ENCODE results near the gene CACNG8.

Gene CACNG8

GRCh38 chr19:53944933-53945332 lies 17.8 kb upstream of the CACNG8 start:
- TF ChIP-seq CSDC2 (CRISPR knock-in tag; IDR thresholded peaks at IDR 0.05) (no peak), POU6F1 (CRISPR knock-in tag; IDR thresholded peaks at IDR 0.05; ENCODE audit: borderline replicate concordance, low read depth) (no peak), ZNF8 (CRISPR knock-in tag; IDR thresholded peaks at IDR 0.05) (no peak), TSHZ2 (CRISPR knock-in tag; IDR thresholded peaks at IDR 0.05) (no peak), ARNTL (CRISPR knock-in tag; IDR thresholded peaks at IDR 0.05; ENCODE audit: borderline replicate concordance, low read depth) (no peak), CSRNP3 (CRISPR knock-in tag; IDR thresholded peaks at IDR 0.05) (no peak), ISL1 (CRISPR knock-in tag; IDR thresholded peaks at IDR 0.05) (no peak), ZNF565 (CRISPR knock-in tag; conservative IDR thresholded peaks at IDR 0.05; ENCODE audit: low read depth) (no peak), TCF4 (CRISPR knock-in tag; IDR thresholded peaks at IDR 0.05; ENCODE audit: borderline replicate concordance) (no peak), RARB (CRISPR knock-in tag; IDR thresholded peaks at IDR 0.05) (no peak), ZC3H10 (CRISPR knock-in tag; IDR thresholded peaks at IDR 0.05) (no peak), ZFP30 (CRISPR knock-in tag; IDR thresholded peaks at IDR 0.05) (no peak)
- no peak; the same call in 2 of the 3 replicates for ATAC-seq

- TF ChIP-seq TCF4 (CRISPR knock-in tag; IDR thresholded peaks at IDR 0.05; ENCODE audit: borderline replicate concordance) (peak; percentile 51), ESRRG (CRISPR knock-in tag; IDR thresholded peaks at IDR 0.05) (no peak)
- ATAC-seq: peak; percentile 98
Measured at GRCh38 chr19:53945441-53945840, 17.3 kb upstream of the CACNG8 start.

GRCh38 chr19:53945998-53946397 lies 16.7 kb upstream of the CACNG8 start:
- TF ChIP-seq ZFP30 (CRISPR knock-in tag; IDR thresholded peaks at IDR 0.05): no peak
- no peak for TF ChIP-seq CSRNP3 (CRISPR knock-in tag; IDR thresholded peaks at IDR 0.05)
- TF ChIP-seq TSHZ2 (CRISPR knock-in tag; IDR thresholded peaks at IDR 0.05): no peak
- no peak for TF ChIP-seq ISL1 (CRISPR knock-in tag; IDR thresholded peaks at IDR 0.05)
- TF ChIP-seq TOX (CRISPR knock-in tag; IDR thresholded peaks at IDR 0.05; ENCODE audit: borderline replicate concordance): no peak
- TF ChIP-seq ARNTL (CRISPR knock-in tag; IDR thresholded peaks at IDR 0.05; ENCODE audit: borderline replicate concordance, low read depth): no peak
- no peak for TF ChIP-seq POU6F1 (CRISPR knock-in tag; IDR thresholded peaks at IDR 0.05; ENCODE audit: borderline replicate concordance, low read depth)
- no peak for TF ChIP-seq ZFP3 (CRISPR knock-in tag; IDR thresholded peaks at IDR 0.05)
- TF ChIP-seq PPARA (CRISPR knock-in tag; IDR thresholded peaks at IDR 0.05; ENCODE audit: borderline replicate concordance): no peak
- TF ChIP-seq CSDC2 (CRISPR knock-in tag; IDR thresholded peaks at IDR 0.05): no peak
- TF ChIP-seq ZNF70 (CRISPR knock-in tag; IDR thresholded peaks at IDR 0.05): no peak
- TF ChIP-seq CREB5 (CRISPR knock-in tag; IDR thresholded peaks at IDR 0.05; ENCODE audit: low read depth): no peak
- TF ChIP-seq OSR1 (CRISPR knock-in tag; IDR thresholded peaks at IDR 0.05): no peak
- ATAC-seq: no peak

All from SK-N-SH treated with all-trans-retinoic acid at 6 μM for 48 hours (cell line).